ENCODE data around the gene HEATR1. TPM values are rescaled to one million over a fixed set of nuclear protein-coding genes. Genes with fewer than 3 reads are reported as not detected.
"Not testable (repeated sequence)": the region's sequence is repeated elsewhere in the genome, so short reads cannot be mapped to it uniquely, and the experiment has no call there.

The HEATR1 gene
- total RNA-seq, 3 donors from 2014 or later = 113 to 126 (median 120) TPM

GRCh38 chr1:236520445-236521005, 83.8 kb downstream of the HEATR1 start:
- peaks cover 38% of the 10 kb centered on the region for H3K4me1 Mint-ChIP-seq (ENCODE audit: low read depth)
- H3K9me3 Mint-ChIP-seq = no peaks in the 10 kb centered on the region
- H3K4me3 Mint-ChIP-seq = no peak overlapping the region
- no peaks in the 10 kb centered on the region for H3K27me3 Mint-ChIP-seq (ENCODE audit: low read depth)
- DNase-seq = no peak
- ATAC-seq = no peak
- H3K36me3 Mint-ChIP-seq (ENCODE audit: insufficient read depth) = no peaks in the 10 kb centered on the region

- ATAC-seq = no peak
Measured at GRCh38 chr1:236518322-236518721, 86.0 kb downstream of the HEATR1 start.

GRCh38 chr1:236516929-236517704, 87.2 kb downstream of the HEATR1 start:
- ATAC-seq = peak; percentile 73 to 76
- Mint-ChIP-seq H3K27me3 (ENCODE audit: low read depth) (no peaks in the 10 kb centered on the region), H3K9me3 (no peaks in the 10 kb centered on the region), H3K4me3 (peak overlapping the region; percentile 69), H3K36me3 (ENCODE audit: insufficient read depth) (no peaks in the 10 kb centered on the region), H3K4me1 (ENCODE audit: low read depth) (peaks cover 29% of the 10 kb centered on the region)
- no peak for DNase-seq

More at GRCh38 chr1:236518322-236518721, 86.0 kb downstream of the HEATR1 start:
- Mint-ChIP-seq H3K4me1 (ENCODE audit: low read depth) (peaks cover 32% of the 10 kb centered on the region), H3K27me3 (ENCODE audit: low read depth) (no peaks in the 10 kb centered on the region), H3K4me3 (no peak overlapping the region), H3K9me3 (no peaks in the 10 kb centered on the region), H3K36me3 (ENCODE audit: insufficient read depth) (no peaks in the 10 kb centered on the region)
- DNase-seq = no peak

- Mint-ChIP-seq H3K36me3 (ENCODE audit: insufficient read depth) (no peaks in the 10 kb centered on the region), H3K4me1 (ENCODE audit: low read depth) (peaks cover 29% of the 10 kb centered on the region), H3K9me3 (no peaks in the 10 kb centered on the region), H3K27me3 (ENCODE audit: low read depth) (no peaks in the 10 kb centered on the region), H3K4me3 (no peak overlapping the region)
- ATAC-seq (no peak), DNase-seq (no peak)
Measured at GRCh38 chr1:236515443-236515958, 88.8 kb downstream of the HEATR1 start.

- Mint-ChIP-seq H3K4me1 (ENCODE audit: low read depth) (peaks cover 30% of the 10 kb centered on the region), H3K27me3 (ENCODE audit: low read depth) (no peaks in the 10 kb centered on the region), H3K4me3 (no peak overlapping the region), H3K9me3 (no peaks in the 10 kb centered on the region), H3K36me3 (ENCODE audit: insufficient read depth) (no peaks in the 10 kb centered on the region)
- no peak for ATAC-seq
- DNase-seq = no peak
Measured at GRCh38 chr1:236514703-236515442, 89.4 kb downstream of the HEATR1 start.

- Mint-ChIP-seq H3K4me1 (ENCODE audit: low read depth) (peaks cover 29% of the 10 kb centered on the region), H3K9me3 (no peaks in the 10 kb centered on the region), H3K27me3 (ENCODE audit: low read depth) (no peaks in the 10 kb centered on the region), H3K36me3 (ENCODE audit: insufficient read depth) (no peaks in the 10 kb centered on the region), H3K4me3 (no peak overlapping the region)
- ATAC-seq (no peak), DNase-seq (no peak)
Measured at GRCh38 chr1:236511735-236512418, 92.4 kb downstream of the HEATR1 start.

GRCh38 chr1:236509647-236510401, 94.5 kb downstream of the HEATR1 start:
- DNase-seq = no peak
- Mint-ChIP-seq H3K36me3 (ENCODE audit: insufficient read depth) (no peaks in the 10 kb centered on the region), H3K4me3 (no peak overlapping the region), H3K9me3 (no peaks in the 10 kb centered on the region), H3K27me3 (ENCODE audit: low read depth) (no peaks in the 10 kb centered on the region), H3K4me1 (ENCODE audit: low read depth) (peaks cover 14% of the 10 kb centered on the region)
- ATAC-seq = no peak

GRCh38 chr1:236509203-236509602, 95.1 kb downstream of the HEATR1 start:
- no peak for ATAC-seq
- Mint-ChIP-seq H3K4me3 (no peak overlapping the region), H3K27me3 (ENCODE audit: low read depth) (no peaks in the 10 kb centered on the region), H3K36me3 (ENCODE audit: insufficient read depth) (no peaks in the 10 kb centered on the region), H3K9me3 (no peaks in the 10 kb centered on the region), H3K4me1 (ENCODE audit: low read depth) (peaks cover 15% of the 10 kb centered on the region)
- DNase-seq = no peak

DNA sequence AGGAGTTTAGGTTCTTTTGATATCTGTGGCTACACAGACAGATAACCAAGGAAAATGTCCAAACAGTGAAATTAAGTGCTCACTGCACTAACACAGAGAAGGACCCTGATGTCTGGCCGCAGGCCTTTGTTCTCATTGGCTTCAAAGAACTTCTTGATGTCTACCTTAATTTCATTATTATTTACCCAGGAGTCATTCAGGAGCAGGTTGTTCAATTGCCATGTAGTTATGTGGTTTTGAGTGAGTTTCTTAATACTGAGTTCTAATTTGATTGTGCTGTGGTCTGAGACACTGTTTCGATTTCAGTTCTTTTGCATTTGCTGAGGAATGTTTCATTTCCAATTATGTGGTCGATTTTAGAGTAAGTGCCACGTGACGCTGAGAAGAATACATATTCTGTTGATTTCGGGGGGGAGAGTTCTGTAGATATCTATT, 95.7 kb downstream of the HEATR1 start:
- DNase-seq (no peak), ATAC-seq (peak; percentile 58 to 74)
- Mint-ChIP-seq H3K4me1 (ENCODE audit: low read depth) (peaks cover 16% of the 10 kb centered on the region), H3K4me3 (no peak overlapping the region), H3K27me3 (ENCODE audit: low read depth) (no peaks in the 10 kb centered on the region), H3K9me3 (no peaks in the 10 kb centered on the region), H3K36me3 (ENCODE audit: insufficient read depth) (no peaks in the 10 kb centered on the region)

- no peaks in the 10 kb centered on the region for H3K9me3 Mint-ChIP-seq
- H3K4me1 Mint-ChIP-seq (ENCODE audit: low read depth) = peaks cover 28% of the 10 kb centered on the region
- no peak overlapping the region for H3K4me3 Mint-ChIP-seq
- no peaks in the 10 kb centered on the region for H3K36me3 Mint-ChIP-seq (ENCODE audit: insufficient read depth)
- H3K27me3 Mint-ChIP-seq (ENCODE audit: low read depth) = no peaks in the 10 kb centered on the region
- ATAC-seq = no peak
- no peak for DNase-seq
Measured at GRCh38 chr1:236507022-236507700, 97.2 kb downstream of the HEATR1 start.

- H3K9me3 Mint-ChIP-seq; H3K27me3 Mint-ChIP-seq (ENCODE audit: low read depth); DNase-seq; H3K36me3 Mint-ChIP-seq (ENCODE audit: insufficient read depth); ATAC-seq; H3K4me3 Mint-ChIP-seq: not testable (repeated sequence)
- H3K4me1 Mint-ChIP-seq (ENCODE audit: low read depth) = peaks cover 25% of the 10 kb centered on the region
Measured at GRCh38 chr1:236504338-236504737, 100.0 kb downstream of the HEATR1 start.

DNA sequence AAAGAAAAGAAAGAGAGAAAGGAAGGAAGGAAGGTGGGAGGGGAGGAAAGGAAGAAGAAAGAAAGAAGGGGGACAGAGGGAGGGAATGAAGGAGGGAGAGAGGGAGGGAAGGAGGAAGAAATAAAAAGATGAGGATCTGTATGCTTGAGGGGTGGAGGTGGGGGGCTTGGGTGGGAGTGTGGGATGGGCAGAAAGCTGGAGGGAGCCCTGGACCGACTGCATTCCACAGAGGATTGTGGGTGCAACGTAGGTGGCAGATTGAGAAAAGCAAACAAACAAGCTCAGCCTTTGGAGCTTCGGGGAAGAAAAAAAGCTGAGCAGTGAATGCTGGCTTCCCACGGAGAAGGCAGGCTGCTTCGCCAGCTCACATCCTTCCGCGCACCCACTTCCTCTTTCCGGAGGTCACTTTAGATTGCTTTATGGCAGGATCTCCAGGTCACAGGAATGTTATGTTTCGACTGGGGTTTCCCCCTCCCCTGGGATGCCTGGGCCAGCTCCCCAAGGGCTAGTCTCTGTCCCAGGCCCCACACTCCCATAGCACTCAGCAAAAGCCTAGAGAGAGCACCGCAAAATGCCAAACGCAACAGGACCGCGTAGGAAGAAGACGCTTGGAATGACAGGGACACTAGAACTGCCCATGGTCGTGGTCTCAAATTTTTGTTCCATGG, 101.2 kb downstream of the HEATR1 start:
- Mint-ChIP-seq H3K9me3 (no peaks in the 10 kb centered on the region), H3K27me3 (ENCODE audit: low read depth) (no peaks in the 10 kb centered on the region), H3K36me3 (ENCODE audit: insufficient read depth) (no peaks in the 10 kb centered on the region), H3K4me3 (peak overlapping the region; percentile 37), H3K4me1 (ENCODE audit: low read depth) (peaks cover 14% of the 10 kb centered on the region)
- ATAC-seq (no peak), DNase-seq (no peak)

GRCh38 chr1:236502579-236502971, 101.7 kb downstream of the HEATR1 start:
- H3K36me3 Mint-ChIP-seq (ENCODE audit: insufficient read depth) = no peaks in the 10 kb centered on the region
- H3K27me3 Mint-ChIP-seq (ENCODE audit: low read depth) = no peaks in the 10 kb centered on the region
- H3K4me1 Mint-ChIP-seq (ENCODE audit: low read depth) = peaks cover 14% of the 10 kb centered on the region
- peak overlapping the region; percentile 29 for H3K4me3 Mint-ChIP-seq
- H3K9me3 Mint-ChIP-seq = no peaks in the 10 kb centered on the region
- ATAC-seq (no peak), DNase-seq (no peak)
